HFF-Myc (cell line): Measurements from ENCODE around the gene IL17C.
A peak's percentile ranks its signal among the peaks of the same experiment; 100 is the strongest.
"Not testable (repeated sequence)": the region's sequence is repeated elsewhere in the genome, so short reads cannot be mapped to it uniquely, and the experiment has no call there.

Source experiments
- DNase-seq: peaks from one replicate; pipeline ENCODE4 v3.0.0-alpha.2; 2011; ENCODE audit warnings: low read depth; ENCODE audit errors: extremely low read depth
- H3K4me3 ChIP-seq: replicated peaks from 2 replicates; pipeline ENCODE4 v1.5.1; 2011; ENCODE audit warnings: low read depth, mild to moderate bottlenecking, control low read depth, low read length
- CTCF ChIP-seq: IDR thresholded peaks from 2 replicates; pipeline ENCODE4 v1.5.1; 2012; ENCODE audit warnings: mild to moderate bottlenecking, low read depth, low read length, control low read depth; ENCODE audit errors: missing control alignments

The IL17C gene

DNA sequence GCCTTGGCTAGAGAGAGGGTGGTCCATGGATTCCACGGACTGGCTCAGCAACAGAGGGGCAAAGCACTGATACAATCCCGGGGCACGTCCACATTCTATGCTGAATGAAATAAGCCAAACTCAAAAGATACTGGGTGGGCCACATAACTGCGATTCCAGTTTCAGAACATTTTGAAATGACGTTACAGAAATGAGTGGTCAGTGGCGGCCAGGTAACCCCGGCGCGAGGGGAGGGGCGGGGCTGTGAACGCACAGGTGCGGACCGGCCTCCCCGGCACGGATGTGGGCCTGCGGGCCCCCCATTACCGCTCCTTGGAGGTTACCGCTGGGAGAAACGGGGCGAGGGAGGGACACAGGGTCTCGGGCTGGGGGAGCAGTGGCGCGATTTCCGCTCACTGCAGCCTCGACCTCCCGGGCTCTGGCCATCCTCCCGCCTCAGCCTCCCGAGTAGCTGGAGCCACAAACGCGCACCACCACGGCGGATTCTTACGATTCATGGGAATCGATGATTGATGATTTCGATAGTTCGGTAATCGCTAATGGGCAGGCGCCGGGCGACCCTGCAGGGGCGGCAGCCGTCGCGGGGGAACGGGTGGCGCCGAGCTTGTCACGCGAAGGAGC, 24.0 kb downstream of the IL17C start:
- TF ChIP-seq CTCF: no peak
- peak overlapping the region; percentile 83 for H3K4me3 ChIP-seq
- DNase-seq: no peak

DNA sequence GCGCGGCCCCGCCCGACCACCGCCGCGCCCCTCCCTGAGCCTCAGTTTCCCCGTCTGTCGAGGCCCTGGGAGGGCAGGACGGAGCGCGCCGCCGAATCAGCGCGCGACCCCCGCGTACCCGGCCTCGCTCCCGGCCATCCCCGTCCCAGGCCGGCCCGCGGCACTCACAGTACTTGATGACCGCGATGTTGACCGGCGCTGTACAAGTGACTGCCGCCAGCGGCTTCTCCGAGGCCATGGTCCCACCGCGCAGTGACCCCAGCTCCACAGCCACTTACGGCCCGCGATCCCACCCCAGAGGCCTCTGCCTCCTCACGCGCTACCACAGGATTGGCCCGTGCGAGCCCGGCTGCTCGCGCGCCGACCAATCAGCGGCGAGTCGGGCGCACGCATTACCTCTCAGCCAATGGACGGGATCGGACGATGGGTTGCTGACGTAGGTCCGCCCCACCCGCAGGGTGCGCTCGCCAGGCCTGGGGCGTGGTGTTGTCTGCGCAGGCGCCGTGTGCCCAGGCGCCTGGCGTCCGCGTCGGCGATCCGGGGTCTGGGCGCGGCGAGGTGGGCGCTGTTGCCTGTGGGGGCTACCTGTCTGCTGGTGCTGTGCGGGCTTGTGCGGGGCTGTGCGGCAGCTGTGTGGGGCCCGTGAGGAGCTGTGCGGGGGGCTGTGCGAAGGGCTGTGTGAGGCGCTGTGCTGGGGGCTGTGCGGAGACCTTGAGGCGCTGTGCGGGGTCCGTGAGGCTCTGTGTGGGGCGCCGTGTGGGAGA, 24.7 kb downstream of the IL17C start, which contains the start of gene MVD:
TSS of gene MVD (minus strand) at position 249 of the 764 bp plus-strand sequence. CDS start at position 238, 11 bp downstream.
- peak; percentile 89 for DNase-seq
- TF ChIP-seq CTCF: peak; percentile 5
- H3K4me3 ChIP-seq: peak within 1 kb of the TSS; percentile 83

DNA sequence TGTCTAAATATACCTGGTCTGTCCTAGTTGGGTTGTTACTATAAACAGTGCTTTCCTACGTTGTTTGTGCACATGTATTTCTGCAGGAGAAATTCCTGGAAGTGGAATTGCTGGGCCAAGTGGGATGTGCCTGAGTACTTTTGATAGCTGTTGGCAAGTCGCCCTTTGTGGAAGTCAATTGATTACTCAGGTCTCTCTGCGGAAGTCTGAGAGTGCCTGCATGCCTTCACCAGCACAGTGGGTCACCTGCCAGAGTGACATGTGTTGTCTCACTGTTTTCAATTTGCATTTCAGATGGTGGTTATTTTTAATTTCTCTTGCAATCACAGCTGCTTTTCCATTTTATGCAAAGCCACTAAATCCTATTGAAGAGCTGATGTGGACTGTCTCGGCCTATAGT, 26.8 kb downstream of the IL17C start:
- no peak for TF ChIP-seq CTCF
- H3K4me3 ChIP-seq: no peak overlapping the region
- DNase-seq: no peak

DNA sequence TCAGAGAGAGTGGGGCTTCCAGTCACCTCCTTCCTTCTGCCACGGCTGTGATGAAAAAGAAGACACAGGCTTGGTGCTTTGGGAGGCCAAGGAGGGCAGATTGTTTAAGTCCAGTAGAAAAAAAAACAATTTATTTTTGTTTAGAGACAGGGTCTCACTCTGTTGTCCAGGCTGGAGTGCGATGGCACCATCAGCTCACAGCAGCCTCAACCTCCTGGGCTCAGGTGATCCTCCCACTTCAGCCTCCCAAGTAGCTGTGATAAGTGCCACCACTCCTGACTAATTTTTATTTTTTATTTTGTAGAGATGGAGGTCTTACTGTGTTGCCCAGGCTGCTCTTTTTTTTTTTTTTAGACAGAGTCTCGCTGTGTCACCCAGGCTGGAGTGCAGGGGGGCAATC, 27.2 kb downstream of the IL17C start:
- TF ChIP-seq CTCF: no peak
- H3K4me3 ChIP-seq: no peak overlapping the region
- DNase-seq: no peak

DNA sequence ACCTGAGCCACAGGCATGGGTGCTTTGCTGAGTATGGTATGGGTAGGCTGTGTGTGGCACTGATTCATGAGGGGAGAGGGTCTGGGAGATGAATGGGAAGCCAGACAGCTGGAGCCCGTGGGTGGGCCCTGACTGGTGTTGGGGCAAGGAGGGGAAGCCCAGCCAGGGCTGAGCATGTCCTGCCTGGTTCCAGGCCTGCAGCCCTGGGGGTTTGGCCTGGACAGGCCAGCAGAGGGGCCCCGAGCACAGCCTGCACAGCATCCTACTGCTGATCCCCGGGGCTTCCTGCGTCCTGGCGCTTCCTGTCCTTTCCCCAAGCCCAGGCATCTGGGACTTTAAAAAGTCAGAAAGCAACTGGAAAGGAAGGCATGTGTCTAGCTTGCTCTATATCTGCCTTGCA, 29.1 kb downstream of the IL17C start:
- no peak overlapping the region for H3K4me3 ChIP-seq
- DNase-seq: no peak
- TF ChIP-seq CTCF: no peak

GRCh38 chr16:88669493-88669892, 31.1 kb downstream of the IL17C start:
- not testable (repeated sequence) for DNase-seq, H3K4me3 ChIP-seq

- no peak overlapping the region for H3K4me3 ChIP-seq
- DNase-seq: no peak
- no peak for TF ChIP-seq CTCF
These were observed 31.6 kb downstream of the IL17C start for GRCh38 chr16:88669980-88670379.
